HG03354 (cell line): Measurements from ENCODE around the gene FAM78B.

Experiments
- ATAC-seq: cut with Tn5 transposase; IDR thresholded peaks from one replicate; pipeline ENCODE4 v1.9.1; 2021; ENCODE audit warnings: mild to moderate bottlenecking; ENCODE audit not compliant: unreplicated experiment, poor library complexity, severe bottlenecking

The FAM78B gene

GRCh38 chr1:166029196-166029945, 137.4 kb downstream of the FAM78B start:
- ATAC-seq: no peak

- no peak for ATAC-seq
These were observed 140.2 kb downstream of the FAM78B start for GRCh38 chr1:166026555-166026954.

- ATAC-seq: no peak
These were observed 140.7 kb downstream of the FAM78B start for GRCh38 chr1:166026143-166026542.

- no peak for ATAC-seq
These were observed 146.6 kb downstream of the FAM78B start for GRCh38 chr1:166020210-166020609.
